HG03045 (cell line): Measurements from ENCODE around the gene UNC13D.

Experiments used
- ATAC-seq: cut with Tn5 transposase; IDR thresholded peaks from one replicate; pipeline ENCODE4 v1.9.1; 2021; ENCODE audit warnings: mild to moderate bottlenecking, moderate library complexity; ENCODE audit not compliant: unreplicated experiment

UNC13D gene

GRCh38 chr17:75835654-75835987, 8.6 kb downstream of the UNC13D start:
- no peak for ATAC-seq

GRCh38 chr17:75834928-75835653, 9.1 kb downstream of the UNC13D start:
- ATAC-seq, result no peak

GRCh38 chr17:75834279-75834920, 9.8 kb downstream of the UNC13D start:
- ATAC-seq, result no peak

- no peak for ATAC-seq
These were observed 11.4 kb downstream of the UNC13D start for GRCh38 chr17:75832652-75833400.

- ATAC-seq, result no peak
These were observed 12.0 kb downstream of the UNC13D start for GRCh38 chr17:75832164-75832651.

- no peak for ATAC-seq
These were observed 13.1 kb downstream of the UNC13D start for GRCh38 chr17:75831032-75831571.

- no peak for ATAC-seq
These were observed 13.8 kb downstream of the UNC13D start for GRCh38 chr17:75830164-75831031.

- no peak for ATAC-seq
These were observed 14.5 kb downstream of the UNC13D start for GRCh38 chr17:75829747-75830146.

GRCh38 chr17:75828741-75829140, 15.5 kb downstream of the UNC13D start:
- ATAC-seq, result no peak

- no peak for ATAC-seq
These were observed 16.2 kb downstream of the UNC13D start for GRCh38 chr17:75828076-75828400.

GRCh38 chr17:75827308-75828075, 16.7 kb downstream of the UNC13D start:
- ATAC-seq, result no peak

GRCh38 chr17:75826561-75827307, 17.5 kb downstream of the UNC13D start:
- ATAC-seq, result no peak

- no peak for ATAC-seq
These were observed 18.3 kb downstream of the UNC13D start for GRCh38 chr17:75825748-75826370.

GRCh38 chr17:75825149-75825552, 19.1 kb downstream of the UNC13D start:
- ATAC-seq, result no peak

- no peak for ATAC-seq
These were observed 19.5 kb downstream of the UNC13D start for GRCh38 chr17:75824666-75825065.

- ATAC-seq, result no peak
These were observed 20.1 kb downstream of the UNC13D start for GRCh38 chr17:75824050-75824552.

- ATAC-seq, result no peak
These were observed 20.8 kb downstream of the UNC13D start for GRCh38 chr17:75823257-75824041.

- no peak for ATAC-seq
These were observed 21.4 kb downstream of the UNC13D start for GRCh38 chr17:75822800-75823166.
